ENCODE data around the gene SLC4A1AP.

DNA sequence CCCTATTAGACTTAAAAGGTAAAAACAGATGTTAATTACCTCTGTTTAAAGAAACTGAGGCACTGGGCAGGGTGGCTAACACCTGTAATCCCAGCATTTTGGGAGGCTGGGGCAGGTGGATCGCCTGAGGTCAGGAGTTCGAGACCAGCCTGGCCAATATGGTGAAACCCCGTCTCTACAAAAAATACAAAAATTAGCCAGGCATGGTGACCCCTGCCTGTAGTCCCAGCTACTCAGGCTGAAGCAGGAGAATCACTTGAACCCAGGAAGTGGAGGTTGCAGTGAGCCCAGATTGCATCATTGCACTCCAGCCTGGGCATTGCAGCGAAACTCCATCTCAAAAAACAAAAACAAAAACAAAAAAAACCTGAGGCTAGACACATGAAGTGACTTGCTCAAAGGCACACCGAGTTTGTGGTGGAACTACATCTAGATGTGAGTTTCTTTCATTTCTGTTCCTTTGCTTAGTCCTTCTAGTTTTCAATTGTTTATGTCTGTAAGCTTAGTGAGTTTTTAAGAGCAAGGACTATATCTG is 40.7 kb downstream of the SLC4A1AP start:
- TF ChIP-seq, protein P1, sequence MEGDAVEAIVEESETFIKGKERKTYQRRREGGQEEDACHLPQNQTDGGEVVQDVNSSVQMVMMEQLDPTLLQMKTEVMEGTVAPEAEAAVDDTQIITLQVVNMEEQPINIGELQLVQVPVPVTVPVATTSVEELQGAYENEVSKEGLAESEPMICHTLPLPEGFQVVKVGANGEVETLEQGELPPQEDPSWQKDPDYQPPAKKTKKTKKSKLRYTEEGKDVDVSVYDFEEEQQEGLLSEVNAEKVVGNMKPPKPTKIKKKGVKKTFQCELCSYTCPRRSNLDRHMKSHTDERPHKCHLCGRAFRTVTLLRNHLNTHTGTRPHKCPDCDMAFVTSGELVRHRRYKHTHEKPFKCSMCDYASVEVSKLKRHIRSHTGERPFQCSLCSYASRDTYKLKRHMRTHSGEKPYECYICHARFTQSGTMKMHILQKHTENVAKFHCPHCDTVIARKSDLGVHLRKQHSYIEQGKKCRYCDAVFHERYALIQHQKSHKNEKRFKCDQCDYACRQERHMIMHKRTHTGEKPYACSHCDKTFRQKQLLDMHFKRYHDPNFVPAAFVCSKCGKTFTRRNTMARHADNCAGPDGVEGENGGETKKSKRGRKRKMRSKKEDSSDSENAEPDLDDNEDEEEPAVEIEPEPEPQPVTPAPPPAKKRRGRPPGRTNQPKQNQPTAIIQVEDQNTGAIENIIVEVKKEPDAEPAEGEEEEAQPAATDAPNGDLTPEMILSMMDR (IDR thresholded peaks at IDR 0.05): no peak
- no peak for TF ChIP-seq EZH2 (IDR thresholded peaks at IDR 0.05; ENCODE audit: borderline replicate concordance, insufficient read depth, low read depth, low read length, poor library complexity, severe bottlenecking)
